Measurements from ENCODE around the gene GRK7.

- no peak for TF ChIP-seq EZH2phosphoT487 (IDR thresholded peaks at IDR 0.05; ENCODE audit: low read depth, severe bottlenecking, unreplicated experiment)
- TF ChIP-seq, protein P1, sequence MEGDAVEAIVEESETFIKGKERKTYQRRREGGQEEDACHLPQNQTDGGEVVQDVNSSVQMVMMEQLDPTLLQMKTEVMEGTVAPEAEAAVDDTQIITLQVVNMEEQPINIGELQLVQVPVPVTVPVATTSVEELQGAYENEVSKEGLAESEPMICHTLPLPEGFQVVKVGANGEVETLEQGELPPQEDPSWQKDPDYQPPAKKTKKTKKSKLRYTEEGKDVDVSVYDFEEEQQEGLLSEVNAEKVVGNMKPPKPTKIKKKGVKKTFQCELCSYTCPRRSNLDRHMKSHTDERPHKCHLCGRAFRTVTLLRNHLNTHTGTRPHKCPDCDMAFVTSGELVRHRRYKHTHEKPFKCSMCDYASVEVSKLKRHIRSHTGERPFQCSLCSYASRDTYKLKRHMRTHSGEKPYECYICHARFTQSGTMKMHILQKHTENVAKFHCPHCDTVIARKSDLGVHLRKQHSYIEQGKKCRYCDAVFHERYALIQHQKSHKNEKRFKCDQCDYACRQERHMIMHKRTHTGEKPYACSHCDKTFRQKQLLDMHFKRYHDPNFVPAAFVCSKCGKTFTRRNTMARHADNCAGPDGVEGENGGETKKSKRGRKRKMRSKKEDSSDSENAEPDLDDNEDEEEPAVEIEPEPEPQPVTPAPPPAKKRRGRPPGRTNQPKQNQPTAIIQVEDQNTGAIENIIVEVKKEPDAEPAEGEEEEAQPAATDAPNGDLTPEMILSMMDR (IDR thresholded peaks at IDR 0.05; ENCODE audit: poor library complexity), result no peak
Observed at GRCh38 chr3:141737678-141738021, 25.6 kb upstream of the GRK7 start.
